CD4-positive, alpha-beta T cell treated with Interleukin-1 beta for 1 hour (primary cell): Measurements from ENCODE around the gene KANTR.
A peak's percentile ranks its signal among the peaks of the same experiment; 100 is the strongest.

Experiments
- DNase-seq, 2 donors: peaks; one replicate each; pipeline ENCODE4 v3.0.0-alpha.2; 2020 to 2022

Gene KANTR

DNA sequence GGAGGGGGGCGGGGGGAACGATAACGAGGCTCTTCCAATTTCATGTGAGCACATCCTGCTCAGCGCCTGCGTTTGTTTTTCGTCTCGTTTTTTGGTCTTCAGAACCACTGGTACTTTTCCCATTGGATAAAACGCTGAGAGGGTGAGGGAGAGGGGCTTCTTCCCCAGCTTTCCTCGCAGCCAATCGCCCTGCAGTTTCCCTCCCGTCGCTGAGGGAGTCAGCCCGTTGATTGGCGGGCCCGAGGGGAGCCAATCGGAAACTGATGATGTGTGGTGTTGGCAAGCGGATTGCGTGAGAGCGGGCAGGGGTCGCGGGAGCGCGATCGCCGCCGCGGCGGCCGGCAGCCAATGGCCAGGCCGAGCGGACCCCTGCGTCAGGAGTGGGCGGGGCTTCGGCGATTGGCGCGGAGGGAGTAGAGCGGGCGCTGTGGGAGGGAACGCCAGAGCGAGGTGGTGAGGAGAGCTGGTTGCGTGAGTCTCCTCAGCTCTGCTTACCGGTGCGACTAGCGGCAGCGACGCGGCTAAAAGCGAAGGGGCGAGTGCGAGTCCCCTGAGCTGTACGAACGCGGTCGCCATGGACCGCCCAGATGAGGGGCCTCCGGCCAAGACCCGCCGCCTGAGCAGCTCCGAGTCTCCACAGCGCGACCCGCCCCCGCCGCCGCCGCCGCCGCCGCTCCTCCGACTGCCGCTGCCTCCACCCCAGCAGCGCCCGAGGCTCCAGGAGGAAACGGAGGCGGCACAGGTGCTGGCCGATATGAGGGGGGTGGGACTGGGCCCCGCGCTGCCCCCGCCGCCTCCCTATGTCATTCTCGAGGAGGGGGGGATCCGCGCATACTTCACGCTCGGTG, 11.8 kb upstream of the KANTR start, which contains the start of gene TSPYL2:
Gene TSPYL2, plus strand, starts transcription at position 443 of the 848 bp plus-strand sequence. Its CDS starts 132 bp downstream, at position 575.
- peak; percentile 96 to 97 for DNase-seq

DNA sequence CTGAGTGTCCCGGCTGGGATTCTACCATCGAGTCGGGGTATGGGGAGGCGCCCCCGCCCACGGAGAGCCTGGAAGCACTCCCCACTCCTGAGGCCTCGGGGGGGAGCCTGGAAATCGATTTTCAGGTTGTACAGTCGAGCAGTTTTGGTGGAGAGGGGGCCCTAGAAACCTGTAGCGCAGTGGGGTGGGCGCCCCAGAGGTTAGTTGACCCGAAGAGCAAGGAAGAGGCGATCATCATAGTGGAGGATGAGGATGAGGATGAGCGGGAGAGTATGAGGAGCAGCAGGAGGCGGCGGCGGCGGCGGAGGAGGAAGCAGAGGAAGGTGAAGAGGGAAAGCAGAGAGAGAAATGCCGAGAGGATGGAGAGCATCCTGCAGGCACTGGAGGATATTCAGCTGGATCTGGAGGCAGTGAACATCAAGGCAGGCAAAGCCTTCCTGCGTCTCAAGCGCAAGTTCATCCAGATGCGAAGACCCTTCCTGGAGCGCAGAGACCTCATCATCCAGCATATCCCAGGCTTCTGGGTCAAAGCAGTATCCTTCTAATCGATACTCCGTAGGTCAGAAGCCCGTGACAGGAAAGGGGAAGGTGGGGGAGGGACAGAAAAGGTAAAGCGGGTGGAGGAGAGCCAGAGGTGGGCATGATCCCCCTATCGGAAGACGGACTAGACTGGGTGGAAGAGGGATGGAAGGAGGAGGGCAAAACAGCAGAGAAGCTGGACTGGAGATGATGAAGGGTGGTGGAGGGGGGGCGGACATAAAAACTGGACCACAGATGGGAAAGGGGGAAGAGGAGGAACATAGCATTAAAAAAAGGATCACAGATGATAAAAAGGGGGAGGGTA, 10.9 kb upstream of the KANTR start:
- no peak for DNase-seq

DNA sequence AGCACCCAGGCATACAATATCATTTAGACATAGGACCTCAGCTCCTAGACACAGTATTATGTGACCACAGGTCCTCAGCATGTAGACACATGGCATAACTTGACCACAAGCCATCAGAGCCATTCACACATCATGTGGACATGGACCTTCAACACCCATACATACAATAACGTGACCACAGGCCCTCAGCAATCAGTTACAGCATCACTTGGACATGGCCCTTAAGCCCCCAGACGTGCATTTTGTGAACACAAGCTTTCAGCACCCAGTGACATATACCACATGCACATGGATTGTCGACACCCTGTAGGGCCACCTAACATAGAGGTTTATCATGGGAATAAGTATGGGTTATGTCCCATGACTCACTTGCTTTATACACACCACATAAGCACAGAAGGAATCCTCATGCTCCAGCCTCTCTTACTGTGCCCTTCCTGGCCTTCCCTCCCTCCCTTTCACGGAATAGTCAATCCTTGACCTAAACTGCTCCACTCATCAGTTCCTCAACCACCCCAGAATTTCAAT, 9.8 kb upstream of the KANTR start:
- DNase-seq, result peak in 1 of 2 donors; percentile 27

DNA sequence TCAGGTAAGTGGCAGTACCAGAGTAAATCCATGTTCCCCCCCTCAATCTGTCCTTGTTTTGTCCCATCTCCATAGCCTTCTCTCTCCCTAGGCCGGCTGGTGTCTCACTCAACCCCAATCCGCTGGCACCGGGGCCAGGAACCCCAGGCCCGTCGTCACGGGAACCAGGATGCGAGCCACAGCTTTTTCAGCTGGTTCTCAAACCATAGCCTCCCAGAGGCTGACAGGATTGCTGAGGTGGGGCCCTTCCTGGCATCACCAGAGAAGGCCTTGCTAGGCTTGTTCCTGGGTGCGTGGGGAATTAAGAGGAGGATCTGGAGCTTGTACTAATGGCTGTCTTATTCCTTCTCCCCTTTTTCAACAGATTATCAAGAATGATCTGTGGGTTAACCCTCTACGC, 9.1 kb upstream of the KANTR start:
- no peak for DNase-seq

DNA sequence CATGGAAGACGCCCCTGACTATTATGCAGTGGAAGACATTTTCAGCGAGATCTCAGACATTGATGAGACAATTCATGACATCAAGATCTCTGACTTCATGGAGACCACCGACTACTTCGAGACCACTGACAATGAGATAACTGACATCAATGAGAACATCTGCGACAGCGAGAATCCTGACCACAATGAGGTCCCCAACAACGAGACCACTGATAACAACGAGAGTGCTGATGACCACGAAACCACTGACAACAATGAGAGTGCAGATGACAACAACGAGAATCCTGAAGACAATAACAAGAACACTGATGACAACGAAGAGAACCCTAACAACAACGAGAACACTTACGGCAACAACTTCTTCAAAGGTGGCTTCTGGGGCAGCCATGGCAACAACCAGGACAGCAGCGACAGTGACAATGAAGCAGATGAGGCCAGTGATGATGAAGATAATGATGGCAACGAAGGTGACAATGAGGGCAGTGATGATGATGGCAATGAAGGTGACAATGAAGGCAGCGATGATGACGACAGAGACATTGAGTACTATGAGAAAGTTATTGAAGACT, 8.2 kb upstream of the KANTR start:
- DNase-seq, result peak; percentile 32 to 35

DNA sequence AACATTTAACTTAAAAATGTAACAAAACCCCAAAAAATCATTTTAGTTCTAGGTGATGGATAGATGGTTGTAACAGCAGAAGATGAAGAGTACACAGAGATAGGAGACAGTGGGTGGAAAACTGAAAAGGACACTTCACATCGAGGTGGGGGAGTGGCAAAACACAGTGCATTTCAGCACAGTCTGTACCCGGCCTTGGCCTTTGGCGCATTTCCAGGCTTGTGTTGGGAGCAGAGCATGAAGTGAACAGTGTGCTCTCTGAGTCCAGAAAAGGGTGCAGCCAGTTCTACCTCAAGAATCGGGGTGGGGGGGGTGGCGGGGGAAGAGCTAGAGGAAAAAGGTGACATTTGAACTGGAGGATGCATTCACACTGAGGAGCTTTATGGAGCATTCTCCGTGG, 7.5 kb upstream of the KANTR start:
- no peak for DNase-seq

DNA sequence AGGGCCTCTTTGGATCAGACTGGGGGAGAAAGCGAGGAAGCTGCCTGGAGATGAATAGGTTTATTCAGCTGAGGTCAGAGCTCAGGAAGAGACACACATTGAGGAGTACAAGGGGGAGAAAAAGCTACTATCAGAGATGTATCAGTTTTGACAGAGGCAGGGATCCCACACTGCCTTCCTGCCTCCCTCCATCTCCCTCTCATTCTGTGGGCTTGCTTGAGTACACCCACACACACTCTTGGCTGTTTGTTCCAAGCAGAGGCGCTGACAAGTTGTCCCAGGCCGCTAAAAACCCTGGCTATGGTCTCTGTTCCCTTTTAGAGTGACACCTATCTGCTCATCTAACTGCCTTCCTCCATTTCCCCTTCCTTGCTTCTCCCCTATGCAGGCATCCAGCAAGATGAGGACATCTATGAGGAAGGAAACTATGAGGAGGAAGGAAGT, 6.5 kb upstream of the KANTR start:
- no peak for DNase-seq

DNA sequence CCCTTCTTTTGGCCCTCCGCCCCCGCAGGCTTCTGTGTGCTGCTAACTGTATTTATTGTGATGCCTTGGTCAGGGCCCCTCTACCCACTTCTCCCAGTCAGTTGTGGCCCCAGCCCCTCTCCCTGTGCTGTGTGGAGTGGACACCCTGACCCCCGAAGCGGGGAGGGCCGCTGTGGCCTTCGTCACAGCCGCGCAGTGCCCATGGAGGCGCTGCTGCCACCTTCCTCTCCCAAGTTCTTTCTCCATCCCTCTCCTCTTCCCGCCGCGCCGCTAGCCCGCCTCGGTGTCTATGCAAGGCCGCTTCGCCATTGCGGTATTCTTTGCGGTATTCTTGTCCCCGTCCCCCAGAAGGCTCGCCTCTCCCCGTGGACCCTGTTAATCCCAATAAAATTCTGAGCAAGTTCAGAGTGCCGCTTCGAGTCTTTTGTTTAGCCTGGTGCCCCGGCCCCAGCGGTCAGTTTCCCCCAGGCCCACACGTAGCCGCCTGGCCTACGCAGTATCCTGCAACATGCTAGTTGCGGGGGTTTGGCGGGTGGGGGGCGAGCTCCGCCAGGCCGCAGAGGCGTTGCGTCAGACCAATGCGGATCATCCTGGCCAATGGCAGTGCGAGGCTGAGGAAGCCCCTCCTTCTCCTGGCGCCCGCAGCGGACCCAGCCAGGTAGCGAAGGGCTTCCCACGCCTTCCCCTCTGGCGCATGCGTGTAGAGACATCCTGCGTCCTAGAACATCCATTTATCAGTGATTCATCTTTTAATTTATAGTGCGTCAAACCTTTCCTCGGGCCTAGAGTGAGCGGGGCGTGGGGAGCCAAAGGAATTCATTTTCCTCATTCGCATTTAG, 5.6 kb upstream of the KANTR start:
- peak; percentile 90 to 91 for DNase-seq

DNA sequence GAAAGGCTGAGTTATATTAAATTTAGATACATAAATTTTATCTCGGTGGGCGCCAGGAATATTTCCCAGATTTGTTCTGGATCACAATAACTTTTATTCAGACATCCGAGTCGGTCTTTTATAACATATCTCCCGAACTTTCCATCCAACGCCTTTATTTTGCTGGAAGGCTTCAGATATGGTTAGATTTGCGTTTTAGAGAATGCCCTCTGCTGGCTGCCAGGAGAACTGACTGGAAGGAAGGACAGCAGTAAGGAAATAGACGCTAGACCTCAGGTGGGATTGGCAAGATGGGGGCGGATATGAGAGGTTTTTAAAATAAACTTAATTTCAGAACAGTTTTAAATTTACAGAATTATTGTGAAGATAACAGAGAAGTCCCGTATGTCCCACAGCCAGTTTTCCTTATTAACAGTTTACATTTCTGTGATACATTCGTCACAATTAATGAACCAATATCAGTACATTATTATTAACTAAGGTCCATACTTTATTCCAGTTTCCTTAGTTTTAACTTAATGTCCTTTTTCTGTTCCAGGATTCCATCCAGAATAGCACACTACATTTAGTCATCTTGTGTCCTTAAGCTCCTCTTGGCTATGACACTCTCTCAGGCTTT, 4.6 kb upstream of the KANTR start:
- peak; percentile 60 to 70 for DNase-seq

DNA sequence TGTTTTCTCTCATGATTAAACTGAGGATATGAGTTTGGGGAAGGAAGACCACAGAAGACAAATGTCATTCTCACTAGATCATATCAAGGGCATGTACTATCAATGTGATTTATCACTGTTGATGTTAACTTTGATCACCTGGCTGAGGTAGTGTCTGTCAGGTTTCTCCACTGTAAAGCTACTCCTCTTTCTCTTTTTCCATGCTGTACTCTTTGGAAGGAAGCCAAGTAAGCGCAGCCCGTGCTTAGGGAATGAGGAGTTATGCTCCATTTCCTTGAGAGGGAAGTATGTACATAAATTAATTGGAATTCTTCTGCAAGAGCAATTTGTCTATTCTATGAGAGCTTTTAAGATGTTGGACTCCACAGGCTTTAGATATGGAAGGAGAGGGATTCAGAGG, 4.0 kb upstream of the KANTR start:
- no peak for DNase-seq

DNA sequence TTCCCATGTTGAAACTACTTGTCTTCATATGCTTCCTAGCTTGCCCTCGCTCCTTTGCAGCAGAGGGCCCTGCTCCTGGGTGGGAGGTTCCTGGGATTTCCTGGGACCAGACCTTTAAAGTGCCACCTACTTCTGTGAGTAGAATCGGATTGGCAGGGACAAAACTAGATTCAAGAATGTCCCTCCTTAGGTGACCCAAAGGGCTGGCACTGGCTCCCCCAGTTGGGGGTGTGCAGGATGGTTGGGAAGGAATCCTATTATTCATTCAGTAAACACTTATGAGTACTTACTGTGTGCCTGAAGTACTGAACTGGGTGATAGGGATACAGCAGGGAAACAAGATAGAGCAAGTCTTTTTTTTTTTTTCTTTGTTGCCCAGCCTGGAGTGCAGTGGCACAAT, 2.6 kb upstream of the KANTR start:
- no peak for DNase-seq

DNA sequence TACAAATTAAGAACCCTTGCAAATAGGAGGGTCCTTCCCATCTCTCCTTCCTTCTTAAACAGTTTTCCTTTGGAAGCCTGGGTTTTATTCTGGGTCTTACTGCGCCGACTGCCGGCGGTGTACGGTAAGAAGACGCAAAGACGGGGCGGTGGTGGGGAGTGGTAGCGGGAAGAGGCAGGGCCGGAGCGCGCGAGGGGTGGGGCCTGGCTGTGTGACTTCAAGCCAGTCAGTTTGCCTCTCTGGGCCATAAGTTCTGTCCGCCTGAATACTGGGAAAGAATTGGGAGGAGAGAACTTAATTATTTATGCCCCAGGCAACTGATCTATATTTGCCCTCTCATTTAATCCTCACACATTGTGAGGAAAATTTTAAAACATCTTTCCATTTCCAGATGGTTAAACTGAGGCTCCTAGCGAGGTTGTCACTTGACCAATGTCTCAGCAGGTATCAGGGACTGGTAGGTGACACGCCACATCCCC, 726 bp upstream of the KANTR start:
- peak; percentile 75 to 76 for DNase-seq

DNA sequence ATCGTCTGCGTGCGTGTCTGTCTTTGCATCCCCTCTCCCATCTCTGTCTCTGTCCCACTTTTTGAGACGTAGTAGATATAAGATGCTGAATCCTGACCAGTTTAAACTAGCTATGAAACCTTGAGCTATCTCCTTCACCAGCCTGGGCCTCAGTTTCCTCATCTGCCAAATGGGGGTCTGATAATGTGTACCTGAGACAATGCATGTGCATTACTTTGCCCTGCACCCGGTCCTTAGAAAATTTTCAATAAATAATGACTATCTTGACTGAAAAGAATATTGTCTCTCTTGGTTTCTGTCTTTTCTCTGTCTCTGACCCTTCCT, 602 bp downstream of the KANTR start:
- no peak for DNase-seq

DNA sequence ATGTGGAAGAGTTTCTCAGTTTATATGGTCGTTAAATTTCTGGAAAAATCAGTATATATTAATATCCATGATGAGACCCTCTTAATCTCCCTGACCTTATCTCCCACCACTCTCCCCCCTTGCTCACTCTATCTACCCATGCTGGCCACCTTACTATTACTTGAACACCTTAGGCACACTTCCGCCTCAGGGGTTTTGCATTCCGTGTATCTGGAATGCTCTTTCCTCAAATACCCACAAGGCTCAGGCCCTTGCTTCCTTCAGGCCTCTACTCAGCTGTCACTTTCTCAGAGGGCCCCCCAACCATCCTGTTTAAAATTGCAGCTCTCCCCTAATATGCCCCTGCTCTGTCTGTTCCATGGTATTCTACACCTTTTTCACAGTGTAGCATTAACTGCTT, 1.9 kb downstream of the KANTR start:
- DNase-seq, result no peak

DNA sequence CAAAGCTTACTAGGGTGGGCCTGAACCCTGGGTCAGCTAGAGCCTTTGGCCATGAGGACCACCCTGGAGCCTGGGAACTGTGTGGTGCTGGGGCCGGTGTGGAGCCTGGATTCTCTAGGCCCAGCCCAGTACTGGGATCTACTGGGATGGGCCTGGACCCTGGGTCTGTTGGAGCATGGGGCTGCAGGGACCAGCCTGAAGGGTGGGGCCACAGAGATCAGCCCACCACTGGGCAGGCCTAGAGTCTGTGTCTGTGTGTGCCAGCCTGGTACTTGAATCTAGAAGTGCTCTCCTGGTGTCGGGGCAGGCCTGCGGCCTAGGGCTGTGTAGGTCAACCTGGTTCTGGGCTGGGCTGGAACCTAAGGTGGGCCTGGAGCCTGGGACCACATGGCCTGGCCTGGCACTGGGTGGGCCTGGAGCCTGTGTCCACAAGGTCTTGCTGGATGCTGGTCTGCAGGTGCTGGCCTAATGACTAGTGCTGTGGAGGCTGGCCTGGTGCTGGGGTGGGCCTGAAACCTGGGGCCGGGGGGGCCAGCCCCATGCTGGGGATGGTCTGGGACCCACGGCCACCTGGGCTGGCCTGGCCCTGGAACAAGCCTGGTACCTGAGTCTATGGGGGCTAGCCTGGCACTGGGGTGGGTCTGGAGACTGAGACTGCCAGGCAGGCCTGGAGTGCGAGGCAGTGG, 21.1 kb downstream of the KANTR start:
- DNase-seq, result no peak

DNA sequence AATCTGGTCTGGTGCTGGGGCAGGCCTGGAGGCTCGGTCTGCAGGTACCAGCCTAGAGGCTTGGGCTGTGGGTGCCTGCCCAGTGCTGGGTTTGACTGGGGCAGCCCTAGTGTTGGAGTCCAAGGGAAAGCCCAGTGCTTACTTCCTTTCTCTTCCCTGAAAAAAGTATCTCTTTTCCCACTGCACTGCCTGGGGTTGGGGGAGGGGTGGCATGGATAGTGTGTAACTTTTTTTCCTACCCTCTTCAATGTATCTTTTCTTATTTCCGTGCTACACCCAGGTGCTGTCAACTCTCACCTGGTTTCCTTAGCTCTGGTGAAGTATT, 21.6 kb downstream of the KANTR start:
- DNase-seq, result no peak

DNA sequence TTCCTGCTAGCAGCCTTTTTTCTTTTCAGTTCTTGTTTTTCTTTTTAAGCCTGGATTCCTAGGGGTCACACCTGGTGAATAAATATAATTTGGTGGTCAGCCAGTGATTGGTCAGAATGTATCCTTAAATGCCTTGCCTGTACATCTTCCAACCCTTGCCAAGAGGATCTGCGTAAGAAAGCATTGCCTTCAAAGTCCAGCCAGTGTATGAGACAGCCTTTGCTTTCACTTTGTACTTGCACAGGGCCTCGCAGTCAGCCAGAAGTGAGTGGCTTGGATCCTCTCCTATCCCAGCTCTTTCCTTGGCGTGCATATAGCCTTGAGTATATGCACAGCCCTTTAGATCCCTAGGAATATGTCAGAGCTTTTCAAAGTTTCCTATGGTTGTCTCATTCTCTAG, 22.2 kb downstream of the KANTR start:
- no peak for DNase-seq

DNA sequence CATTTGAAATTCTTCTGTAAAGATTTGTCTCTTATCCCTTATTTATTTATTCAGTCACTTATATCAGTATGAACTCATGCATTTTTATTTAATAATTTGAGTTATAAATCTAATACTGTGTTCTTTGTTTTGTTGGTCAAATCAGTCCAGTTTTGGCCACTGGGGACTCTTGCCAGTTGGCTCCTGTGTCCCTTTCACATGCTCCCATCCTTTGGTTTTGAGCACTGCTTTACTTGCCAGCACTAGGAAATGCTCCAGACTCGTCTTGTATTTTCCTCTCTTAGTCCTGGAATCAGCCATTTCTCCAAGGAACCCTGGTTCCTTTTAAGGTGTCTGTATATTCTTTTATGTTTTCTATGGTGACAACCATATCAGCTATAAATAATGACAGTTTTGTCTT, 28.1 kb downstream of the KANTR start:
- DNase-seq, result no peak

DNA sequence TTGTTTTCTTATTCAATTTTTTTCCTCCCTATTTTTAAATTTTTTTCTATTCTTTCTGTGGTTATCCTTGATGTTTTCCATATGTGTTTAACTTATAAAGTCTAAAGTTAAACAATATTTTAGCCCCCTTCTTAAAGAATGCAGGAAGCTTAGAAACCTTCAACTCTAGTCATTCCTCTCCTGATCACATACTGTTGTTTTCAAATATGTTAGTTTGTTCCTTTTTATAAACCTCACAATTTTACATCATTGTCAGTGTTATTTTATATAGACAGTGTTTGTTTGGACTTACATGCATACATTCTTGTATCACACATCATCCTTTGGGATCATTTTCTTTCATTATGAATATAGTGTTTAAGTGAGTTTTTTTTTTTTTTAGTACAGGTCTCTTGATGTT, 31.6 kb downstream of the KANTR start:
- no peak for DNase-seq

DNA sequence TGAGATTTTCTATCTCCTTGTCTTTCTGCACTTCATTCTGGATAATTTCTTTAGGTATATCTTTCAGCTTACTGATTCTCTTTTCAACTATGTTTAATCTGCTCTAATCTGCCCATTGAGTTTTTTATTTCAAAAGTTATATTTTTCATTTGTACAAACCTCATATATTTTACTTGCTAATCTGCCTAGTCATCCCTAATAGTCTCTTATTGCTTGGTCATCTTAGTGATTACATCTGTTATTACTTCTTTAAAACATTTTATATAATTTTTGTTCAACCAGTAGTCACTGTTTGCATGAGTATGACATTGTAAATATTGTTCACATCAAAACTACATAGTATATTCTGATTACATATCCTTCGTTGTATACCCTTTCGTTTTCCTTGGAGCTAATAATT, 32.4 kb downstream of the KANTR start:
- no peak for DNase-seq

DNA sequence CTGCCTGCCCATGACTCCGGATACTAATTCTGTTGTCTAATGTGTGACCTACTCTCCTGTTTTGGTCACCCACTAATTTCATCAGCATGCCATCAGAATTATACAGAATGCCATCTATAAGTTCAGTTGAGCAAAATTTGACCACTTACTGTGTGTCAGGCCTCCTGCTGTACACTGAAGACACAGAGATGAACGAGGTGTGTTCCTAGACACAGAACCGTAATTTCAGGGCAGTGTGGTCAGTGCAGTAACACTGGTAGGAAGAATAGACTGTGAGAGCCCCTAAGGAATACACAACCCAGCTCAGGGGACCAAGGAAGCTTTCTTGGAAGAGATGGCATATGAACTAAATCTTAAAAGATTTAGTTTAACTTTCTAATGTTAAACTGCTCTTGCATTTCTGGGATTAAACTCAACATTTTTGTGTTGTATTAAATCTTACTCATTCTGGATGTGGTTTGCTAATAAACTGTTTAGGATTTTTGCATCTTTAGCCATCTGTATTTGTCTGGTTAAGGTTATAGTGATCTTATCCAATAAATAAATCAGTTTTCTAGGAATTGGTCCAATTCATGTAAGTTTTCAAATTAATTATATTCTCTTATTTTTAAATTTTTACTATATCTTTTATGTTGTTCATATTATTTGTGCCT, 34.3 kb downstream of the KANTR start:
- no peak for DNase-seq
